ENCODE results near the gene FXR1. TPM values are rescaled to one million over a fixed set of nuclear protein-coding genes. Genes with fewer than 3 reads are reported as not detected.

The FXR1 gene
- total RNA-seq, 4 donors from 2014 or later: 94.8 to 112 (median 106) TPM

GRCh38 chr3:180913581-180914404 lies 1.3 kb downstream of the FXR1 start:
- no peak for DNase-seq (ENCODE audit: low spot score)
- no peak for TF ChIP-seq CTCF (IDR thresholded peaks at IDR 0.05)
- ATAC-seq (ENCODE audit: low FRiP score): no peak

- ATAC-seq (ENCODE audit: low FRiP score) (no peak), DNase-seq (ENCODE audit: low spot score) (no peak)
- TF ChIP-seq CTCF (IDR thresholded peaks at IDR 0.05): no peak
These were observed 6.1 kb downstream of the FXR1 start for GRCh38 chr3:180918542-180918941.

GRCh38 chr3:180922242-180922641 lies 9.8 kb downstream of the FXR1 start:
- ATAC-seq (ENCODE audit: low FRiP score): no peak
- DNase-seq (ENCODE audit: low spot score): no peak
- TF ChIP-seq CTCF (IDR thresholded peaks at IDR 0.05): no peak

- ATAC-seq (ENCODE audit: low FRiP score) (no peak), DNase-seq (ENCODE audit: low spot score) (no peak)
- TF ChIP-seq CTCF (IDR thresholded peaks at IDR 0.05): no peak
These were observed 11.1 kb downstream of the FXR1 start for GRCh38 chr3:180923561-180923960.

- ATAC-seq (ENCODE audit: low FRiP score): no peak
- no peak for TF ChIP-seq CTCF (IDR thresholded peaks at IDR 0.05)
- no peak for DNase-seq (ENCODE audit: low spot score)
These were observed 14.1 kb downstream of the FXR1 start for GRCh38 chr3:180926526-180926925.

GRCh38 chr3:180929376-180929775 lies 16.9 kb downstream of the FXR1 start:
- DNase-seq (ENCODE audit: low spot score) (no peak), ATAC-seq (ENCODE audit: low FRiP score) (no peak)
- TF ChIP-seq CTCF (IDR thresholded peaks at IDR 0.05): no peak

GRCh38 chr3:180930526-180930925 lies 18.1 kb downstream of the FXR1 start:
- TF ChIP-seq CTCF (IDR thresholded peaks at IDR 0.05): no peak
- ATAC-seq (ENCODE audit: low FRiP score) (no peak), DNase-seq (ENCODE audit: low spot score) (no peak)
